Kidney epithelial cell (primary cell): ENCODE measurements around the gene TNFRSF12A. TPM values are rescaled to one million over a fixed set of nuclear protein-coding genes. Genes with fewer than 3 reads are reported as not detected.
A peak's percentile ranks its signal among the peaks of the same experiment; 100 is the strongest.

ENCODE experiments used
- DNase-seq: peaks from one replicate; pipeline ENCODE4 v3.0.0-alpha.2; 2010; ENCODE audit warnings: low read depth
- H3K27me3 ChIP-seq: 2 replicates; pipeline ENCODE4 v1.6.0; 2011; ENCODE audit warnings: low read length; ENCODE audit not compliant: control insufficient read depth, insufficient read depth
- H3K36me3 ChIP-seq: 2 replicates; pipeline ENCODE4 v1.5.1; 2011; ENCODE audit warnings: low read length; ENCODE audit not compliant: control insufficient read depth, insufficient read depth
- H3K4me3 ChIP-seq: 2 replicates; pipeline ENCODE4 v1.5.1; 2011; ENCODE audit warnings: low read depth, mild to moderate bottlenecking, control low read depth, low read length
- CTCF ChIP-seq: IDR thresholded peaks from 2 replicates; pipeline ENCODE4 v1.5.1; 2011; ENCODE audit warnings: mild to moderate bottlenecking, moderate library complexity, low read length, control low read depth, inconsistent platforms; ENCODE audit not compliant: insufficient read depth, poor library complexity, severe bottlenecking
- total RNA-seq: library from RNA; depleted of rRNA; stranded (reverse); fragments of >200 nt; gene quantifications from 2 replicates; pipeline ENCODE4 v1.2.3, GENCODE V29; 2015

The TNFRSF12A gene
- total RNA-seq, 1 donor from 2014 or later = 572 TPM

GRCh38 chr16:2996298-2996697, 23.9 kb upstream of the TNFRSF12A start:
- no peak for DNase-seq
- Histone ChIP-seq H3K4me3 (no peak overlapping the region), H3K36me3 (no peaks in the 10 kb centered on the region), H3K27me3 (peaks cover 4% of the 10 kb centered on the region)
- TF ChIP-seq CTCF = no peak

GRCh38 chr16:2999929-3000328, 20.2 kb upstream of the TNFRSF12A start:
- Histone ChIP-seq H3K4me3 (no peak overlapping the region), H3K36me3 (no peaks in the 10 kb centered on the region), H3K27me3 (peaks cover 6% of the 10 kb centered on the region)
- TF ChIP-seq CTCF = no peak
- no peak for DNase-seq

GRCh38 chr16:3000540-3000939, 19.6 kb upstream of the TNFRSF12A start:
- no peak for DNase-seq
- Histone ChIP-seq H3K27me3 (peaks cover 8% of the 10 kb centered on the region), H3K4me3 (no peak overlapping the region), H3K36me3 (no peaks in the 10 kb centered on the region)
- no peak for TF ChIP-seq CTCF

GRCh38 chr16:3001316-3001715, 18.9 kb upstream of the TNFRSF12A start:
- no peak for DNase-seq

GRCh38 chr16:3003582-3004270, 16.4 kb upstream of the TNFRSF12A start:
- H3K4me3 ChIP-seq = peak overlapping the region; percentile 7
- peak; percentile 57 for TF ChIP-seq CTCF
- DNase-seq = peak; percentile 94
- H3K36me3 ChIP-seq = no peaks in the 10 kb centered on the region
- peaks cover 4% of the 10 kb centered on the region for H3K27me3 ChIP-seq

More at GRCh38 chr16:3001316-3001715, 18.9 kb upstream of the TNFRSF12A start:
- TF ChIP-seq CTCF = no peak
- no peak overlapping the region for H3K4me3 ChIP-seq
- H3K36me3 ChIP-seq = no peaks in the 10 kb centered on the region
- H3K27me3 ChIP-seq = peaks cover 8% of the 10 kb centered on the region

- Histone ChIP-seq H3K4me3 (peak overlapping the region; percentile 7), H3K36me3 (no peaks in the 10 kb centered on the region), H3K27me3 (peaks cover 4% of the 10 kb centered on the region)
- DNase-seq = no peak
- TF ChIP-seq CTCF = no peak
These were observed 15.8 kb upstream of the TNFRSF12A start for GRCh38 chr16:3004319-3004718.
